GM10847 (cell line): Measurements from ENCODE around the gene GPAT2.
"Not testable (repeated sequence)": the region's sequence is repeated elsewhere in the genome, so short reads cannot be mapped to it uniquely, and the experiment has no call there.

ENCODE experiments used
- POLR2A ChIP-seq: IDR thresholded peaks from 2 replicates; pipeline ENCODE4 v1.6.1; 2011; ENCODE audit not compliant: insufficient read length; ENCODE audit errors: extremely low read depth

GPAT2 gene, protein sequence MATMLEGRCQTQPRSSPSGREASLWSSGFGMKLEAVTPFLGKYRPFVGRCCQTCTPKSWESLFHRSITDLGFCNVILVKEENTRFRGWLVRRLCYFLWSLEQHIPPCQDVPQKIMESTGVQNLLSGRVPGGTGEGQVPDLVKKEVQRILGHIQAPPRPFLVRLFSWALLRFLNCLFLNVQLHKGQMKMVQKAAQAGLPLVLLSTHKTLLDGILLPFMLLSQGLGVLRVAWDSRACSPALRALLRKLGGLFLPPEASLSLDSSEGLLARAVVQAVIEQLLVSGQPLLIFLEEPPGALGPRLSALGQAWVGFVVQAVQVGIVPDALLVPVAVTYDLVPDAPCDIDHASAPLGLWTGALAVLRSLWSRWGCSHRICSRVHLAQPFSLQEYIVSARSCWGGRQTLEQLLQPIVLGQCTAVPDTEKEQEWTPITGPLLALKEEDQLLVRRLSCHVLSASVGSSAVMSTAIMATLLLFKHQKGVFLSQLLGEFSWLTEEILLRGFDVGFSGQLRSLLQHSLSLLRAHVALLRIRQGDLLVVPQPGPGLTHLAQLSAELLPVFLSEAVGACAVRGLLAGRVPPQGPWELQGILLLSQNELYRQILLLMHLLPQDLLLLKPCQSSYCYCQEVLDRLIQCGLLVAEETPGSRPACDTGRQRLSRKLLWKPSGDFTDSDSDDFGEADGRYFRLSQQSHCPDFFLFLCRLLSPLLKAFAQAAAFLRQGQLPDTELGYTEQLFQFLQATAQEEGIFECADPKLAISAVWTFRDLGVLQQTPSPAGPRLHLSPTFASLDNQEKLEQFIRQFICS

DNA sequence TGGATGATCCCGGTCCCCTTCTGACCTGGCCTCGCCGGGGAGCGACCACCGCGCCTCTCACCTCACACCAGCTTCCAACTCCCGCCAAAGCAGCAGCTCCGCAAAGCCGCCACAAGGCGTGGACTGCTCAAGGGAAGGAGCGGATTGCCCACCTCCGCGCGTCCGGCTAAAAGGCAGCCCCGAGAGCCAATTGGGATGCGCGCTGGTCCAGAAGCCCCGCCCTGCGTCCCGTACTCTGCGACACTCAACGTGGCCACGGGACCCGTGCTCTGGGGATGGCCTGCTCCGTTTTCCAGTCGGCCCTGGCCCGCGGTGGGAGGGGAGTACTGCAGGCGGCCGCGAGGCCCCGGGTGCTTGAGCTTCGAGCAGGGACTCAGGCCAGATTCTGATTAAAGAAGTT is at the start of gene GPAT2:
TSS of gene GPAT2 (minus strand) at position 125 of the 400 bp plus-strand sequence. CDS start 2,557 bp downstream, outside the sequence.
- not testable (repeated sequence) for TF ChIP-seq POLR2A

DNA sequence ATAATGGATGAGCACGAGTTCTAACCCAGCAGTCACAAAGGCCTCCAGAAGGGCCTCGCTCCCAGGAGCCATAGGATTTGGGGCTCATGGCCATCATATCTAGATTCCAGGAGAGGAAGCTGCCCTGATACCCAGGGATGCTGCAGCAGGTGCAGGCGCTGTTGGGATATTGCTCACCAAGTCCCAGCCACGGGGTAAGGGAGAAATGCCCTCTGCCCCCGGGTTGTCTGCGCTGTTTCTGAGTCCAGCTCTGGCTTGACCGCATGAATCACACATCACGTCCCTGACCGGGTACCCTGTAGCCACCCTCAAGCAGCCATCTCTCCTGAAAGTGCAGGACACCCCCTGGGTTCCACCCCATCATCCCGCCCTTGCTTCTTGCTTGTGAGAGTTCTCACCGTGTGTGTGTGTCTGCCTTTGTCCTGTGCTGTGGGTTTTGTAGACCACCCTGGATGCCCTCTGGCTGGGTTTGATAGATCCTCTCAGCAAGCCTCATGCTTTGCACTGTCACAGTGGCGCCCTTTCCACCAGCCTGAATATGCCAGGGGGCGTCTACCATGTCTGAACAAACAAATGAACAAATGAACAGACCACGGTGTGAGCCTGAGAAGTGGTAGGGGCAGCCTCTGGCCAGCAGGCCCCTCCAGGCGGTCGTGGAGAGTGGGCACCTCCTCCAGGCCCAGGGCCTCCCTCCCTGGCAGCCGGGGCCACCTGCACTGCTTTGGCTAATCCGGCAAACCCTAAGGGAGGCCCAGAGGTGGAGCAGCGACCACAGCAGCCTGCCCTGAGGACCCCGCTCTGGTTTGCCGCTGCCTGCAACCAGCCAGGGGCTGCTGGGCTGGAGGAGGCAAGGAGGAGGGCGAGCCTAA is 49.5 kb upstream of the GPAT2 start:
- TF ChIP-seq POLR2A, result no peak

DNA sequence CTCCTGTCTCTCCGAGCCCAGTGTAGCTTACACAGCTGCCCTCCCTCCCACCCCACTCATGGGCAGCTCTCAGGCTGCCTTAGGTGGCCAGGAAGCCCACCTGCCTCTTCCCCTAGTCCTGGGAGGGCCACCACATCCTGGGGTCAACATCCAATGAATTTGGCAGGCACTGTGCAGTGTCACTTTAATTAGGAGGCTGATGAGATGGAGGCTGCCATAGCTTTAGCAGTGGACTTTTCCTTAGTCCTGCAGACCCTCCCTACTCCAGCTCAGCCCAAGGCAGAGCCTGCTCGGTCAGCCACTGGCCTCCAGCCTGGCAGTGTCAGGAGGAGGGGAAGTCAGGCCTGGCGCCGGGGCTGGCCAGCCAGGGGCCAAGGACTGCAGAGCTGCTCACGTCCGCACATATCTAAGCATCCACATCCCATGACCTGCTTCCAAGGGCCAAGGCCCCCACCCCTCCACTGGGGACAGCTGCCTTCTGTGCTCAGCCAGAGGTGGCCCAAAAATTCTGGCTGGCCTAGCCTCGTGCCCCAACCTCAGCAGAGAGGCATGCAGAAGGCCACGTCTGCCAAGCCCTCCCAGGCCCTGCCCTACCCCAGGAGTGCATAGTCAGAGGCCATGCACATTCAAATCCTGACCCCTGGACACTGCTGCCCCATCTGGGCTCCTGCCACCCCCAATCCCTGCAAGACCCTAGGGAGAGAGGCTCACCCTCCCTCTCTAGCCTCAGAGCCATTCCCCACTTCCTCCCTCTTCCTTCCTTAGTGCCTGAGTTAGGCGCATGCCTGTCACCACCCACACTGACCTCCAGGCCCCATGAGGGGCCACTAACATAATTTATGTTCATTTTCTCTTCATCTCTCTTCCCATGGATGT is 48.6 kb upstream of the GPAT2 start:
- no peak for TF ChIP-seq POLR2A

DNA sequence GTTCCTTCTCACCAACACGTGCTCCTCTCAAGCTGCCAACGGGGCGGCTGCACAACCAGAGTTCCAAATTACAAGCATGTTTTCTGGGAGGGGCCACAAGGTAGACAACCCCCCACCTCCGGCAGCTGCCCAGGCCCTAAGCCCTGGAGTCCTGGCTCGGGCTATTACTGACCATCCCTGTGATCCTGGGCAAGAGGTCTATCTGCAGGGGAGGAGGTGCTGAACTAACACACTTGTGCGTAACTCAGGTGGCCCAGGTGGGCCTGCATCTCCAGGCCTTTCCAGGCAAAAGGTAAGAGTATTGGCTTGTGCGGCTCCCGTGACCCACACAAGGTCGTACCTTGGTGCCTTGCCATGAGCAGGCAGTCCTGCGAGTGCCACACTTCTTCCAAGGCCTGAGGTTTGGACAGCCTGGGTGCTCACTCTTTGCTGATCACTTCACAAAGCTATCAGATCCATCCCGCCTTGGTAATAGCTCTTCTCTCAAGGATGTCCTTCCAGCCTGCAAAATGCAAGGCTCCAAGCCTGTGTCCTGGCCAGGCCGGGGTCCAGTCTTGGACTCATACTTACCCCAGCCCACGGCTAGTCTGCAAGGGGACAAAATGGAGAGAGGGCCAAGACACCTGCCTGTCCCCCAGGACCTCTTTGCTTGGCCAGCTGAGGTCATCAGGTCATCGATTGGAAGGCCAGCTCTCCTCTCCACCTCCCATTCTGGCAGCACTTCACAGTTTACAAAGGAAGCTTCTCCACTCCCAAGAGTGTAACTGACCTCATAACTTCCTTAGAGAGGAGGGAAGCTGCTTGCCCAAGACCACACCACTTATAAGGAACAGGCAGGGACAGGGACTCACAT is 47.7 kb upstream of the GPAT2 start:
- TF ChIP-seq POLR2A, result no peak

DNA sequence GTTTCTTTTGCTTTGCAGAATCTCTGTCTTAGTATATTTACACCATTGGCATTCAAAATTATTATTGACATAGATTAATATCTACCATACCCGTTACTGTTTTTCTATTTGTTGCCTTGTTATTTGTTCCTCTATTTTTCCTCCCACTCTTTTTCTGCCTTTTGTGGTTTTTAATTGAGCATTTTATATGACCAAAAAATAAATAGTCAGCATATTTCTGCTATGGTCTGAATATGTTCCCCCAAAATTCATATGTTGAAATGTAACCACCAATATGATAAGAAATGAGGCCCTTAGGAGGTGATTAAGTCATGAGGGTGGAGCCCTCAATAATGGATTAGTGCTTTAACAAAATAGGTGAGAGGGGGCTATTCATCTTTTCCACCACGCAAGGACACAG is 46.3 kb upstream of the GPAT2 start:
- no peak for TF ChIP-seq POLR2A

DNA sequence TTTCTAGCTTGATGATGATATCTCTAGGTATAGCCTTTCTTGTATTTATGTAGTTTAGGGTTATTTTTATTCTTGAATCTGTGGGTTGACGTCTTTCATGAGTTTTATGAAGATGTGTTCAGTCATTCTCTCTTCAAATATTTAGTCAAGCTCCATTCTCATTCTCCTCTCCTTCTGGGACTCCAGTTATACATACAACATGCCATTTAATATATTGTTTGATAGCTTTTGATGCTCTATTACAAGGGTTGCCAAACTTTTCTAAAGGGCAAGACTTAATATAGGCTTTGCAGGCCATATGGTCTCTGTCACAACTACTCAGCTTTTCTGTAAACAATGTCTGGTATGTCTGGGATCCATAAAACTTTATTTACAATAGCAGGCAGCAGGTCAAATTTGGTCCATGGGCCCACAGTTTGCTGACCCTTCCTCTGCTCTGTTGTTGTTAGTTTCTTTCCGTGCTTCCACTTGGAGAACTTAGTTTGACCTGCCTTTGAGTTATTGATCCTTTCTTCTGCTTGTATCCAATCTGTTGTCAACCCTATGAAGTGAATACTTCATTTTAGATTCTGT is 40.6 kb upstream of the GPAT2 start:
- no peak for TF ChIP-seq POLR2A

DNA sequence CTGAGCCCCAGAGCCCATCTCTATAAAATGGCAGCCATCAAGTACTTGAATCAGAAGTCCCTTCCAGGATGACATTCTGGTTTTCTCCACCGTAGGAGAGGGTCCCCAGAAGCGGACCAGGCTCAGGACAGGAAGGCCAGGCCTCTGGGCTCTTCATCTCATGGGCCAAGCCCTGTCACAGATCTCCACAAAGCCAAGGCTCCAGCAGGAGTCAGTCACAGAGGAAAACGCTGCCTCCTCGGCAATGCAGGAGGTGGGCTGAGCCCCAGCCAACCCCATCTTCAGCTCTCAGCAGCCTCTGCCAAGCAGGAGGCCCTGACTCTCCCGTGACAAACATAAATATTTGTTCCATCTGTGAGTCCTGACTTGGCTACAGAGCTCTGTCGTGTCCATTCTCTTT is 39.4 kb upstream of the GPAT2 start:
- TF ChIP-seq POLR2A, result no peak

DNA sequence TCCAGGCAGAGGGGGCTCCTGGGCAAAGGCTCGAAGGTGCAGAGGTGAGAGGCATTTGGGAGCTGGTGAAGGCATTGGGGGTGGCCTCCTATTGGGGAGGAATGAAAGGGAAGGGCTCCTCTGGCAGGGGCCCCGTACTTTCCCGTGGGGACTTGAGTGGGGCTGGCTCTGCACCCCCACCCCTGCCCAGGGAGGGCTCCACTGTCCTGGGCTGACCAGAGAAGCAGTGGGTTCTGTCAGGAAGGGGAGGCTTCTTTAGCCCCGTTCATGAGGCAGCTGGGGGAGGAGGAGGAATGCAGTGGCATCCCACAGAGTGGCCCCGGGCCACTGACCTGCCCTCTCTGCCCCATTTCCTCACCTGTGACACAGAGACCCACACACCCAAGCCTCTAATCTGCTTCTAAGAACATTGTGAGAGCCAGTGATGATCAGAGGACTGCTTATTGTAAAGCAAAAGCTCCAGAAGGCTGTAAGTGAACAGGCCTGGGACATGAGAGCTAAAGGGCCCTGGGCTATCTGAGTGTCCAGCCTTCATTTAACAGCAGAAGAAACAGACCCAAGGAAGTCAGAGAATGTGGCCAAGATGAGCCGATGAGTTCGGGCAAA is 38.6 kb upstream of the GPAT2 start:
- TF ChIP-seq POLR2A, result no peak

DNA sequence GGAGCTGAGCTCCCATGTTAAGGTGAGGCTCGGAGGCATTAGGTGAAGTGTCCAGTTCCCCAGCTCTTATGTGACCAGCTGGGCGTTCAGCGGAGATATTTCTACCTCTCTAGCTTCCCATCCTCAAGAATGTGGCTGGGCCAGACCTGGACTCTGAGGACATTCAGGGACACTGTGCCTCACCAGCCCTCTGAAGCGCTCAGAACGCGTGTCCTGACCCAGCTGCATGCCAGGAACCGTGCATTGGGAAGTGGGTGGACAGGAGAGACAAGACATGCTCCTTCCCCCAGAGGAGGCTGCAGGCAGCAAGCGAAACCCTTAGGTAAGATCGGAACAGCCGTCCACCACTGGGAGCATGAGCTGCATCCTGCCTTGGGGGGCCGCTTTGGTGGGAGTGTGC is 38.0 kb upstream of the GPAT2 start:
- no peak for TF ChIP-seq POLR2A

DNA sequence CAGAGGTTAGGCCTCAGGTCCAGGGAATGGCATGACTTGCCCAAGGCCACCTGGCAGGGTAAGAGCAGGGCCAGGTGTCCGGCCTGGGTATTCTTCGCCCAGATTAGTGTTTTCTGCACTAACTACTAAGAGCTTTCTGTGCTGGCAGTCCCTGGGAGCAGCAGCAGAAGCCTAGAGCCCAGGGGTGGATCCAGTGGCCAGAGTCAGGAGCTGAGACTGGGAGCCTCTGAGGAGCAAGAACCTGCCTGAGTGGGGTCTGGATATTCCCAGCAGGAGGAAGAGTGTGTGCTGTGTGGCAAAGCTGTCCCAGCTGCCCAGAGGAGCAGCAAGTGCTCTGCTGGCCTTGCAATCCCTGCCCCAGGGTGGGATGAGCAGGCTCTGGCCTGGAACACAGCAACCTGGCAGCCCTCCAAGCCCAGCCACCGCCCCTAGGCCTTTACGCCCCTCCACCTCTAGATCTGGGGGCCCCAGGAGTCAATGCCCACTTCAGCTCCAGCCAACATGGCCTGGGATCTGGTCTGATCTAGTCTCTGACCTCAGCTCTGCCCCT is 30.7 kb upstream of the GPAT2 start:
- TF ChIP-seq POLR2A, result no peak

DNA sequence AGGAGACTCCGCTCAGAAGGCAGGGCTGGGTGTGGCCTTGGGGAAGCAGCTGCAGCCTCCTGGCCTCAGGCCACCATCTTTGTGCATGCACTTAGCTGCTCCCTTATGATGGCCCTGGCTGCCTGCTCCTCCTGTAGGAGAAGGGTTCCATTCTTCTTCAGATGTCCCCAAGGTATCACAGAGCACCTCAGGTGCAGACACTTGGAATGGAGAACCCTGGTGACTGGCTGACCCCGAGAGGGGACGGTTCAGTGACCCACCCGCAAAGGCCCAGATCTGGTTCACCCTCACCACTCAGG is 9.6 kb downstream of the GPAT2 start:
- TF ChIP-seq POLR2A, result no peak

DNA sequence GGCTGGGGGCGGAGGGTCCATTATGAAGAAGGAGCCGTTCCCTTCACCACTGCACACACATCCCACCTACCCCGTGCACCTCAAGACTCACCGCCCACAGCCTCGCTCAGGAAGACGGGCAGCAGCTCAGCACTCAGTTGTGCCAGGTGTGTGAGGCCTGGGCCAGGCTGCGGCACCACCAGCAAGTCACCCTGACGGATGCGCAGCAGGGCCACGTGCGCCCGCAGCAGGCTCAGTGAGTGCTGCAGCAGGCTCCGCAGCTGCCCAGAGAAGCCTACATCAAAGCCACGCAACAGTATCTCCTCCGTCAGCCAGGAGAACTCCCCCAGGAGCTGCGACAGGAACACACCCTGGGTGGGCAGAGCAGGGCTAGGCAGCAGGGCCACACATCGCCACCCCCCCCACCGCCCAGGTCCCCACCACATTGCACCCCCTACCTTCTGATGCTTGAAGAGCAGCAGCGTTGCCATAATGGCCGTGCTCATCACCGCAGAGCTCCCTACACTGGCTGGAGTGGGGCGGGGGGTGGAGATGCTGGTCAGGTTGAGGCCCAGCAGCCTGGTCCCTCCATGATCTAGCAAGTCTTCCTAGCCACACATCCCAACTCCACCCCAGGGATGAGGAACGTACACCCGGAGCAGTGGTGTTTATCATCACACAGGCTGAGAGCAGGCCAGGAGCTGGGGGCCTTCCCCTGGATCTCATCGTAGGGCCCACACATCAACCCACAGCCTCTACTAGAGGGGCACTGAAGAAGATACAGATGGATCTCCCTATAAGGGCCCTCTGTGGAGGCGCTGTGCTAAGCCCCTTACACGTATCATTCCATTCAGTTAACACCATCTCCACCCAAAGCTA is 10.2 kb downstream of the GPAT2 start:
- TF ChIP-seq POLR2A, result no peak
